Limb (tissue), 2 donors: ENCODE data around the gene CCDC57.
"Not testable (repeated sequence)": the region's sequence is repeated elsewhere in the genome, so short reads cannot be mapped to it uniquely, and the experiment has no call there.

Source experiments
- DNase-seq, 2 donors: peaks; one replicate each; pipeline ENCODE4 v3.0.0-alpha.2; 2016; ENCODE audit errors: extremely low spot score in 2 of 2

Gene CCDC57

GRCh38 chr17:82225368-82226029, 12.9 kb upstream of the CCDC57 start:
- DNase-seq, result peak in 1 of 2 donors; percentile 30

GRCh38 chr17:82224666-82225065, 12.0 kb upstream of the CCDC57 start:
- peak in 1 of 2 donors; percentile 17 for DNase-seq

- DNase-seq, result no peak
These were observed 10.9 kb upstream of the CCDC57 start for GRCh38 chr17:82223517-82223916.

GRCh38 chr17:82222816-82223215, 10.2 kb upstream of the CCDC57 start:
- no peak for DNase-seq

GRCh38 chr17:82221341-82221902, 8.8 kb upstream of the CCDC57 start:
- no peak for DNase-seq

- no peak for DNase-seq
These were observed 7.4 kb upstream of the CCDC57 start for GRCh38 chr17:82219753-82220709.

GRCh38 chr17:82219083-82219482, 6.4 kb upstream of the CCDC57 start:
- no peak for DNase-seq

- no peak for DNase-seq
These were observed 5.9 kb upstream of the CCDC57 start for GRCh38 chr17:82218349-82219075.

- DNase-seq, result no peak
These were observed 5.0 kb upstream of the CCDC57 start for GRCh38 chr17:82217530-82218204.

GRCh38 chr17:82217120-82217529, 4.5 kb upstream of the CCDC57 start:
- no peak for DNase-seq

GRCh38 chr17:82216301-82217119, 3.9 kb upstream of the CCDC57 start:
- peak in 1 of 2 donors; percentile 43 for DNase-seq

- no peak for DNase-seq
These were observed 3.3 kb upstream of the CCDC57 start for GRCh38 chr17:82215972-82216300.

- peak in 1 of 2 donors; percentile 48 for DNase-seq
These were observed 2.7 kb upstream of the CCDC57 start for GRCh38 chr17:82215095-82215971.

- DNase-seq, result no peak
These were observed 1.5 kb upstream of the CCDC57 start for GRCh38 chr17:82214012-82214628.

- DNase-seq, result peak in 1 of 2 donors; percentile 65
These were observed 789 bp upstream of the CCDC57 start for GRCh38 chr17:82213251-82214011.

- not testable (repeated sequence) for DNase-seq
These were observed 2.0 kb downstream of the CCDC57 start for GRCh38 chr17:82210655-82211054.

GRCh38 chr17:82205720-82206508, 6.7 kb downstream of the CCDC57 start:
- DNase-seq, result peak; percentile 77 to 82
